ENCODE data around the gene RTN4IP1. TPM values are rescaled to one million over a fixed set of nuclear protein-coding genes. Genes with fewer than 3 reads are reported as not detected.
A peak's percentile ranks its signal among the peaks of the same experiment; 100 is the strongest.

The RTN4IP1 gene
- polyA plus RNA-seq, 1 of the 3 experiments (the other 2 are of a cell fraction) = 4.3 TPM

GRCh38 chr6:106574741-106575458 is 54.4 kb downstream of the RTN4IP1 start (continued):
- peak; percentile 65 for TF ChIP-seq JUND (IDR thresholded peaks at IDR 0.05)
- TF ChIP-seq CHD2 (IDR thresholded peaks at IDR 0.05; ENCODE audit: low read length, partially characterized antibody) = no peak
- 0 out of 2 replicates have a peak, but pooled peaks have one; percentile 32 for TF ChIP-seq RXRA (IDR thresholded peaks at IDR 0.05; ENCODE audit: borderline replicate concordance, low read depth)
- peak; percentile 64 for TF ChIP-seq TCF12 (IDR thresholded peaks at IDR 0.05)
- no peak for TF ChIP-seq RAD21 (IDR thresholded peaks at IDR 0.05; ENCODE audit: low read length)
- TF ChIP-seq RFX5 (IDR thresholded peaks at IDR 0.05; ENCODE audit: low read length) = no peak
- TF ChIP-seq MAX (IDR thresholded peaks at IDR 0.05; ENCODE audit: low read depth) = peak; percentile 11; the same call in 1 of the 2 replicates
- TF ChIP-seq NRF1 (IDR thresholded peaks at IDR 0.05; ENCODE audit: low read depth, low read length) = no peak
- TF ChIP-seq GATA2 (CRISPR knock-in tag; IDR thresholded peaks at IDR 0.05) = no peak
- TF ChIP-seq FOXJ3 (CRISPR knock-in tag; IDR thresholded peaks at IDR 0.05) = no peak
- TF ChIP-seq MXI1 (IDR thresholded peaks at IDR 0.05; ENCODE audit: low read depth, low read length) = no peak
- no peak for TF ChIP-seq ELF1 (IDR thresholded peaks at IDR 0.05)
- no peak for TF ChIP-seq FOXM1 (IDR thresholded peaks at IDR 0.05; ENCODE audit: low read depth)
- TF ChIP-seq POLR2AphosphoS5 (IDR thresholded peaks at IDR 0.05; ENCODE audit: low read depth, low read length) = no peak; the same call in 1 of the 2 replicates
- TF ChIP-seq TEAD4 (IDR thresholded peaks at IDR 0.05; ENCODE audit: borderline replicate concordance, insufficient read depth) = no peak

- CTCF ChIA-PET = interaction anchor here (0.8 to 10.4 kb wide), 5 partner anchors 16 to 408 kb away, joined by 3 to 85 read pairs (median 4); no protein-coding TSS in a partner anchor
These were observed 56.3 kb downstream of the RTN4IP1 start for GRCh38 chr6:106572875-106573585.

More at GRCh38 chr6:106572875-106573585, 56.3 kb downstream of the RTN4IP1 start:
- no peaks in the 10 kb centered on the region for H3K9me3 ChIP-seq
- H3K79me2 ChIP-seq (ENCODE audit: insufficient read depth) = no peaks in the 10 kb centered on the region
- TF ChIP-seq EP300 (IDR thresholded peaks at IDR 0.05; ENCODE audit: borderline replicate concordance in 1 of 2, low read depth in 1 of 2, low read length in 1 of 2) = no peak
- no peak for TF ChIP-seq SIN3A (IDR thresholded peaks at IDR 0.05; ENCODE audit: borderline replicate concordance, low read depth, low read length)
- no peak for TF ChIP-seq EZH2phosphoT487 (IDR thresholded peaks at IDR 0.05; ENCODE audit: borderline replicate concordance, low read depth)
- no peak for TF ChIP-seq CTCF (IDR thresholded peaks at IDR 0.05)
- no peak for TF ChIP-seq RXRA (IDR thresholded peaks at IDR 0.05; ENCODE audit: borderline replicate concordance, low read depth)
- no peak for TF ChIP-seq TAF1 (IDR thresholded peaks at IDR 0.05; ENCODE audit: borderline replicate concordance, low read depth, low read length)
- no peak for TF ChIP-seq NRF1 (IDR thresholded peaks at IDR 0.05; ENCODE audit: low read depth, low read length)
- TF ChIP-seq JUND (IDR thresholded peaks at IDR 0.05) = no peak
- TF ChIP-seq ELF1 (IDR thresholded peaks at IDR 0.05) = no peak
- TF ChIP-seq NFIC (IDR thresholded peaks at IDR 0.05; ENCODE audit: borderline replicate concordance) = no peak
- no peak for TF ChIP-seq IRF3 (IDR thresholded peaks at IDR 0.05; ENCODE audit: low read depth, low read length)
- H3K4me1 ChIP-seq (ENCODE audit: control insufficient read depth in 1 of 2, insufficient read depth in 2 of 2, low read depth in 1 of 2, low read length in 1 of 2) = peaks cover 0 to 8% of the 10 kb centered on the region in 2 experiments; a peak in 2 of 4 replicates
- no peak overlapping the region for H3K4me2 ChIP-seq
- H2AFZ ChIP-seq (ENCODE audit: low read depth) = no peak overlapping the region
- H3K36me3 ChIP-seq (replicated peaks in 1 of 2; ENCODE audit: control insufficient read depth in 1 of 2, insufficient read depth in 2 of 2, low read length in 1 of 2) = peaks cover 25 to 30% of the 10 kb centered on the region in 2 experiments
- H3K4me3 ChIP-seq (ENCODE audit: low read depth in 2 of 2, low read length in 1 of 2) = no peak overlapping the region
- no peak overlapping the region for H3K27ac ChIP-seq (ENCODE audit: low read depth in 2 of 2, low read length in 1 of 2)
- POLR2A ChIA-PET = no interaction called here
- H3K27me3 ChIP-seq (ENCODE audit: insufficient read depth) = no peaks in the 10 kb centered on the region
- no peaks in the 10 kb centered on the region for H3F3A ChIP-seq (replicated peaks; ENCODE audit: insufficient read depth)
- 99% methylated on average over 6 of the region's 6 CpGs for WGBS (ENCODE audit: low lambda C conversion rate)
- DNase-seq = no peak
- H4K20me1 ChIP-seq (ENCODE audit: insufficient read depth) = no peaks in the 10 kb centered on the region
- H3K9ac ChIP-seq = no peak overlapping the region
- no peaks in the 10 kb centered on the region for H3K9me2 ChIP-seq

Data from SK-N-SH (cell line).